Fibroblast of mammary gland (primary cell): ENCODE results near the gene GLIS1.

Experiments
- DNase-seq: peaks from one replicate; pipeline ENCODE4 v3.0.0-alpha.2; 2010; ENCODE audit warnings: low read depth
- H3K4me3 ChIP-seq: 2 replicates; pipeline ENCODE4 v1.5.1; 2011; ENCODE audit warnings: low read depth, mild to moderate bottlenecking, low read length, moderate library complexity; ENCODE audit not compliant: control insufficient read depth
- CTCF ChIP-seq: conservative IDR thresholded peaks from 2 replicates; pipeline ENCODE4 v1.5.1; 2011; ENCODE audit warnings: low read depth, low read length, inconsistent platforms; ENCODE audit not compliant: control insufficient read depth, insufficient read depth

The GLIS1 gene

GRCh38 chr1:53482441-53483153 is 256.4 kb downstream of the GLIS1 start:
- TF ChIP-seq CTCF = no peak
- no peak for DNase-seq
- no peak overlapping the region for H3K4me3 ChIP-seq

GRCh38 chr1:53481456-53481855 is 257.5 kb downstream of the GLIS1 start:
- no peak for TF ChIP-seq CTCF
- H3K4me3 ChIP-seq = no peak overlapping the region
- no peak for DNase-seq

GRCh38 chr1:53480678-53481077 is 258.3 kb downstream of the GLIS1 start:
- DNase-seq = no peak
- TF ChIP-seq CTCF = no peak
- H3K4me3 ChIP-seq = no peak overlapping the region

- TF ChIP-seq CTCF = no peak
- no peak overlapping the region for H3K4me3 ChIP-seq
- no peak for DNase-seq
Measured at GRCh38 chr1:53478502-53478818, 260.5 kb downstream of the GLIS1 start.

- H3K4me3 ChIP-seq = no peak overlapping the region
- no peak for DNase-seq
- TF ChIP-seq CTCF = no peak
Measured at GRCh38 chr1:53477651-53478501, 261.1 kb downstream of the GLIS1 start.

- TF ChIP-seq CTCF = no peak
- no peak for DNase-seq
- no peak overlapping the region for H3K4me3 ChIP-seq
Measured at GRCh38 chr1:53476579-53476978, 262.4 kb downstream of the GLIS1 start.
